Measurements from ENCODE around the gene GSE1.

GRCh38 chr16:85634747-85635544 lies 21.8 kb downstream of the GSE1 start:
- TF ChIP-seq CTCF (IDR thresholded peaks at IDR 0.05; ENCODE audit: low read depth, low read length), result peak; percentile 30
- TF ChIP-seq MYC (IDR thresholded peaks at IDR 0.05; ENCODE audit: low read depth, low read length), result no peak
- TF ChIP-seq POLR2A (IDR thresholded peaks at IDR 0.05; ENCODE audit: extremely low read depth, insufficient read length), result no peak
- no peak for TF ChIP-seq MAX (IDR thresholded peaks at IDR 0.05; ENCODE audit: low read depth, low read length)

All from NB4 (cell line).